Measurements from ENCODE around the gene LRP1B.
"Not testable (repeated sequence)": the region's sequence is repeated elsewhere in the genome, so short reads cannot be mapped to it uniquely, and the experiment has no call there.

Gene LRP1B

DNA sequence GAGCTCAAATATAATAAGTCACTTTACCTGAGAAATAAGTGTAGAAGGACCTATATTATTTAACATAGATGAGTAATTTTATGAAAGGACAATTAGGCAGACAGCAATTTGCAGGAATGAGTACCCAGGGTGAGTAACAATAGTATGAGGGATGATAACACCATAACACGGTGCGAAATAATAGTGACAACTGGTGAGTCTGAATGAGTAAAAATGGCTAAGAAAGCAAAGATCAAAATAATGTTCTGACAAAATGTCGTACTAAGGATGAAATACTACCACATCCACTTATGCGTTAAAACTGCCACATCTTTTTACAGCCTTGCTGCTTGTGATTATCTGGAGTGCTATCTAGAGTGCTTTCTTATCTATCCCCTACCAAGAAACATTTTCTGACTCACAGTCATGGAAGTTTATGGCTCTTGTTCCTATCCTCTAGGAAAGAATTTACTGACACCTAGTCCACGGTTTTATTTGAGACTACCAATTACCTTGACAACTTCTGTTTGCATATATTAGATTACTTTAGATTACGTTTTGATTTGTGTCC is 929.7 kb downstream of the LRP1B start:
- no peak for DNase-seq

DNA sequence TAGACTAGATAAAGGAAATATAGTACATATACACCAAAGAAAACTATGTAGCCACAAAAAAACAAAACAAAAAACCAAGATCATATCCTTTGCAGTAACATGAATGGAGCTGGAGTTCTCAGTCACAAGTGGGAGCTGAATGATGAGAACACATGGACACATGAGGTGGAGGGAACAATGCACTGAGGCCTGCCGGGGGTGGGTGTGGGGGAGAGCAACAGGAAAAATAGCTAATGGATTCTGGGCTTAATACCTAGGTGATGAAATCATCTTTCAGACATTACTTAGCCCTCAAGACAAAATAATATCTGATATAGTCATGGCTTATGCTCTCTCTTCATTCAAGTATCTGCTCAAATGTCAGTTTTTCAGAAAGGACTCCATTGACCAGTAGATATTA is 930.6 kb downstream of the LRP1B start:
- no peak for DNase-seq

DNA sequence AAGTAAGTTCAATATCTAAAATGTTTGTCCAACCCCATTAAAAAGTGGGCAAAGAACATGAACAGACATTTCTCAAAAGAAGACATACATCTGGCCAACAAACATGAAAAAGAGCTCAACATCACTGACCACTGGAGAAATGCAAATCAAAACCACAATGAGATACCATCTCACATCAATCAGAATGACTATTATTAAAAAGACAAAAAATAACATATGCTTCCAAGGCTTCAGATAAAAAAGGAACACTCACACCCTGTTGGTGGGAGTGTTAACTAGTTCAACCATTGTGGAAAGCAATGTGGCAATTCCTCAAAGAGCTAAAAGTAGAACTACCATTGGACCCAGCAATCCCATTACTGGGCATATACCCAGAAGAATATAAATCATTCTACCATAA is 931.1 kb downstream of the LRP1B start:
- DNase-seq: no peak

DNA sequence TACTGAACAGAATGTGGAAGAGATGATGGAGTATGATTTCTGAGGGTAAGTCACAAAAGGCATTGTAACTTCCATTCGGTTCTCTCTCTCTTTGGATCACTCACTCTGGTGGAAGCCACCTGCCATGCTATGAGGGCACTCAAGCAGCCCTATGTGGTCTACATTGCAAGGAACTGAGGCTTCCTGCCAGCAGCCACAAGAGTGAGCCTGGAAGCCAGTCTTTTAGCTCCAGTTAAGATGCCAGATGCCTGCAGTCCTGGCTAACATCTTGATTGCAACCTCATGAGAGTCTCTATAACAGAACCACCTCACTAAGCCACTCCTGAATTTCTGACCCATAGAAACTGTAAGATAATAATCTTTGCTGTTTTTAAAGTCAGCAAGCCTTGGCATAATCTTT is 935.7 kb downstream of the LRP1B start:
- no peak for DNase-seq

DNA sequence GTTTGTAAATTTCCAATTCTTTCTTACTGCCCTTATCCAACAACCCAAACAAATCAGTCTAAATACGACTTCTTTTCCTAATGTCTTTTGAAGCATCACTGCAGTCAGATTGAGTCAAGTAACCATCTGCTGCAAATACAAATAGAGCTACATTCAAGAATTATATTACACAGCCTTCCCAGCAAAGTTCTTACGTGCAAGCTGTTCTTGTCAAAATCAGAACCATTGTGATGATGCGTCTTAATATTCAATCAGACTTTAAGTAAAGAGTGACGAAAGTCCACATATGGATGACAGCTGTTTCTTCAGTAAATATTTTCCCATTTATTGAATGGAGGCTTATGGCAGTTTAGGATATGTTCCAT is 943.8 kb downstream of the LRP1B start:
- DNase-seq: no peak

DNA sequence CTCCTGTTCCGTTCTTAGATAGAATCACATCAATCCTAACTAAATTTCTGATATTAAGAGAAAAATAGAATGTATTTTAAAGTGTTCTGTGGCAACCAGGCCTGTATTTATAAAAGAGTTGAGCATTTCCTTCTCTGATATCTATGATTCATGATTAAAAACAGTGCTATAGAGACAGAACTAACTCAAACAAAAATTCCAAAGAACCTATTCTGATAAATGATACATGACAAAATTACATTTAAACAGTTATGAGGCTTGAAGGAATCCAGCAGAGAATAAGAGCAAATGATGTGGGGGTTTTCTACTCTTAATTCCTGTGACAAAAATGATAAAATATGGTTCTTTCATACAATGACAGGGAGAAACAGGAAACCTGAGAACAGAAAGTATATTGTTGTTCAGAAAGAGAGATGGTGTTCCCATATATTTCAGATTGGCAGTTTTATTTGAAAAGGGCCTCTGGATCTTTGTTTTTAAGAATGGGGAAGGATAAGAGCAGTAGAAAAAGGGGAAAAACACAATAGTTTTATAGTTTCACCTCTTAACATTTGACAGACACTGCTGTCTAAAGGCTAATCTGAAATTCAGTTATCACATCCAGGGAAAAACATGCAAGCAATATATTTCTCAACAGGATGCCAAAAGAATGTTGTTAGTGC is 944.3 kb downstream of the LRP1B start:
- DNase-seq: no peak

DNA sequence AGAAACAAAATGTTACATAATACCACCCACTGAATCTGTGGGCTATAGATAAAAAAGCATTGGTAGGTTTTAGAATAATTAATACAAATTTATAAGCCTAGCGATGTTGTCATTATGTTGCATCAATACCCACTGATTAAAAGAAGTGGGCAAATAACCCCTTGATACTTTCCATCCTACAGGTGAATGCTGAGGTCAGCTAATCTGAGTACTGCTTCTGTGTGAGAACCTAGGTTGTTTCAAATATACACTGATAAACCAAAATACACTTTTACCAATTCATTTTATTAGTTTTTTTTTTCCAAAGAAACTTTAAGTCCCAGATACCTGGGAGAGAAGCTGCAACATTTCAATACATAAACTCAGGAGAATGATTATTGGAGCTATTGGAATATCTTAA is 948.6 kb downstream of the LRP1B start:
- DNase-seq: no peak

DNA sequence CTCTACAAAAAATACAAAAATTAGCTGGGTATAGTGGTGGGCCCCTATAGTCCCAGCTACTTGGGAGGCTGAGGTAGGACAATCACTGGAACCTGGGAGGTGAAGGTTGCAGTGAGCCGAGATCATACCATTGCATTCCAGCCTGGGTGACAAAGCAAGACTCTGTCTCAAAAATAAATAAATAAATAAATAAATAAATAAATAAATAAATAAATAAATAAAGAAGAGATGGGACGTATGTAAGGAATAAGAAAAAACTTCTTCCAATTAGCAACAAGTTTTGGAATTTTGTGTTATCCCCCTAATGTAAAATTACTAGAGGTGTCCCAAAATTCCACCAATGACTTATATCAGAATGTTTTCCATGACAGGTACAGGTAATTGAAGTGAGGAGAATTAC is 961.7 kb downstream of the LRP1B start:
- not testable (repeated sequence) for DNase-seq

DNA sequence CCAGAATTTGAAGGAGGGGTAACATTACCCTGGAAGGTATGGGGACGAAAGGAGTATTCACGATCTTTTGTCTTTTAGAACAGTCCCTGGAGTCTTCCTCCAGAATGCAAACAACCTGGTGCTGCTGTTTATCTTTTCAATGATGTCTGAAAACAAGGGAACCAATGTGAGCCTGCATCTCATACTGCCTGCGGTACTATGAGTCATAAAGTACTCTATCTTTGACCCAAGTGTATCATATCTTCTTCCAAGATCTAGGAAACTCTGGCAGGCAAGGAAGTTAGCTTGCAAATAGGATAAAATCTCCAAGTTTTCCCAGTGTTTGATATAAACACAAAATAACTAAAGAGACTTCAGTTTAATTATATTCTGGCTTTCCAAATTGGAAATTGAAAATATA is 968.5 kb downstream of the LRP1B start:
- no peak for DNase-seq

DNA sequence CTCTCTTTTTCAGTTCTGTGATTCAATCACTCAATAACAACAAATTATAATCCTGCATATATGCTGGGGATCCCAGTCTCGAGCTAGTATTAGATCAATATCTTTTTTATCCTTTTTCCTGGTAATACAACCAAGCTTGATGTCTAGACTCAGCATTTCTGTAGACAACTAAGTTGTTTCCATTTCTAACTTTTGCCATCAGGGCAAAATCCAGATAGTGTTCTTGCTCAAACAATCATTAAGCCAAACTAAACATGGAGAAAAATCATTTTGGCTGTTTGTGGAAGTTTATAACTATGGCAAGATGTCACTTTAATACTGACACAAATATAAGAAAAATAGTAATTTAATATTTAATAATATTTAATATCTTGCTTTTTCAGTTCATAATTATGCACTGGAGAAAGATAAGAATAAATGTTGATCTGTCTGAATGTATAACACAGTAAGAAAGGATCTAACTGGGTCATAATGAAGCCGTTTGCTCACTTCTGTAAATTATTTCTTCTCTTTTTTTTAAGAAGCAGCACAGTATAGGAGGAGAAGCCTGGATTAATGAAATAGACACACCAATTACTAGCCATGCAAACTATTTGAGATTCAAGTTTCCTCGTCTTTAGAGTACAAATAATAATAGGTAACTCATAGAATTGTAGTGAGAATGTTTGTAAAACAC is 979.1 kb downstream of the LRP1B start:
- DNase-seq: no peak

DNA sequence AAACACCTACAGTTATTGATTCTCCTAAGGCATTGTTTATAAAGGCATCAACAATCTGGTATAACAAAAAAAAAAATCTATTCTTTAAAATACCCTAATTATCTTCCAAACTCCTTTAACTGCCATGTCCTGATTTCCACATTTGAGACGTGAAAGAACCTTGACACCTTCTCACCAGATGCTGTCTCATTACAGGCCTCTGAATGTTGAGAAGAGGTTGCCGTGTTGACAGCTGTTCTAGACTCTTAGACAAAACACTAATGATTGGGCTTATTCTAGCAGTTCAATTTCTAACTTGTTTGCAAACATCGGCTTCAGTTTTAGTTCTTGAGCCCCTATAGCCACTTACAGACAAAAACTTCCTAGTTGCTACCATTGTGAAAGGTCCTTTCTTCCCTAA is 988.8 kb downstream of the LRP1B start:
- no peak for DNase-seq

DNA sequence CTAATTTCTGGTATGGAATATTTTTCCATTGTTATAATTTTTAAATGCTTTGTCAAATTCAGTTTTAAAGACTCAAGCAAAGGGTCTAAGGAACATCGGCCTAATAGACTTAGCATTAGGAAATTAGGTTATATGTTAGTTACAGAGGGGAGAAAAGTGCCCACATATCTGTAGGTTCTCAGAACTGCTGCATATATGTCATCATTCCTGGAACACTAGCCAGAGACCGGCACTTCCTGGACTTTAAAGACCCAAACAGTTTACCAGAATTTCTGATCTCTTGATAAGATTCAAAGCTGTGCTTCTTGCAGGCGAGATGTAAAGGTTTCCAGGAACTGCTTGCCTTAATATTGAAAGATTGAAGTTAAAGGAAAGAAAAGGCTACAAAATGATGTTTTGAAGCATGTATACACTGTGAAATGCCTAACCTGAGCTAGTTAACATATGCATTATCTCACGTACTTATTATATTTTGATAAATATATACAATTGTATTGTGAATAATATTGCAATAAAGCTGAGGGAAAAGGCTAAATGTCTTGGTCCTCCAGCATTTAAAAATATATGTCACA is 993.6 kb downstream of the LRP1B start:
- no peak for DNase-seq

DNA sequence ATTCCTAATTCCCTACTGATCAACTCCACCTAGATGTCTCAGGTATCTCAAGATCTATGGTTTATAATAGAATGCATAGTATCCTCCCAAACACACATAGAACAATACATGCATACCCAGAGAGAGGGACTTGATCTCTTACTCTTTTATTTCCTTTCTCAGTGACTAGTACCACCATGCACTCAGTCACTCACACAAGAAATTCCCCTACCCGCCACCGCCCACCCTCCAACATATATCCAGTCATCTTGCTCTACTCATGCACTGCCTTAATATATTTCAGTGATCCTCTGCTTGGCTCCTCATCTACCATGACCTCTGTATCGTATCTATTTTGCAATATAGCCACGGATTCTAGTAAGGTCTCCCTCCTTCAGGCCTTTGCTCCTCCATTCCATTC is 996.9 kb downstream of the LRP1B start:
- no peak for DNase-seq

DNA sequence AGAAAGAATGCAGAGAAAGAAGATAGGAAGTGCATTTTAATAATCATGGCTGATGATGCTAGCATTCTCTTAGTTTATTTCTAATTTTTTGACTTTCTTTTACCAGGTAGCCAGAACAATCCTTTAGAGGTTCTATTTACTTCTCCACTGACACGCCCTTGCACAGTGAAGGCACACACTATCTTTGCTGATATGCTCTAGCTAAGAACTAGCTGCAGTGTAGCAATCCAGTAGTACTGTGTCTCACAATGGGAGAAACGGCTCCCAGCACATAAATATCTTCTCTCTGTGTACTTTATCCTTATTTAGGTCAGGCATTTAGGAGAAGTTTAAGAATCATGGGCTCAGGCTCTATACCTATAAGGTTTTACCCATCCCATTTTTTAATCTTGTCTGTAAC is 1005.4 kb downstream of the LRP1B start:
- no peak for DNase-seq

DNA sequence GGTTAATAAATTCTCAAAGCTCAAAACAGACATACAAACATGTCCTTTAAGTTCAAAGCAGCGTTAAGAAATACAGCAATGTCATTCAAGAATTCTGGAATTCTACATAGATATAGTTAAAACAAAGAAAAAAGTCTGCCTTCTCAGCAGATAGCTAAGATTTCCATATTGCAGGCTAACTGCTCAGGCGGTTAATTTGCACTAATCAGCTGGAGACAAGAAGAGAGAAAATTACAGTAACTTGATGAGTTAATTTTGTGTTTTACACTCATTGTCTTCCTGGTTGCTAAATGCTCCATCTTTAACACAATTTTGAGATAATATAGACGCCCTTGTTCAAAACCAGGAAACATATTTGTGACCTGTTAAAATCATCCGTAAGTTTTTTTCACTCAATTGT is 1012.0 kb downstream of the LRP1B start:
- DNase-seq: no peak

DNA sequence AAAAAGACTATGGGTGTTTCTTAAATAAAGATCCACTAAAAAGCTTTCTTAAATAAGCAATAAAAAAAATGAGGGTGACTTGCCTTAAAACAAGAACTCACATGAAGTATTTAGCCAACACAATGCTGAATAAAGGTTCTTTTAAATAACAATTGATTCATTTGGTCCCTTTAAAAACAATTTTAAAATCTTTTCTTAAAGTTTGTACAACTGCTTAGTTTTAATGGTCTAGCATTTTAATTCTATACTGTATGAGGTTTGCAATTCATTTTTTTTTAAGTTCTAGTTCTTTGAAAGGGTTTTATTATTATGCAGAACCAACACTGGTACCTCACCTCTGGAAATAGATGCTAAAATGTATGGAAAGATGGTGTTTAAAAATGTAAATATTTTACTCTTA is 1017.5 kb downstream of the LRP1B start:
- DNase-seq: no peak

DNA sequence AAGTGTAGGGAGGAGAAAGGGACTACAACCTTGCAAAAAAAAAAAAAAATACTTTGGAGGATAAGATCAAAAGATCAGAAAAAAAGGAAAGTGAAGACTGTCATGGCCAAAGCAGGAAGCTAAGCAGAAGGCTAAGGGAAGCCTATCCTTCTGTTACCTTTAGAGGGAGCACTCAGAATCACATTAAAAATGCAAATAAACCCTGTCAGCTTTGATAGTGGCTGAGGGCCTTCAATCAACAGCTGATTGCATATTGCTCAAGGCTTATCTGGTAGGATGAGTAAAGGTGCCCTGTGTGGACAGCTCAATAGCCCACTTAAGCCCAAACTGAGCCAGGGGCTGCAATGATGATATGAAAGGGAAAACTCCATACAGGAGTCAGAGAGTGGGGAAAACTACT is 1021.2 kb downstream of the LRP1B start:
- no peak for DNase-seq

DNA sequence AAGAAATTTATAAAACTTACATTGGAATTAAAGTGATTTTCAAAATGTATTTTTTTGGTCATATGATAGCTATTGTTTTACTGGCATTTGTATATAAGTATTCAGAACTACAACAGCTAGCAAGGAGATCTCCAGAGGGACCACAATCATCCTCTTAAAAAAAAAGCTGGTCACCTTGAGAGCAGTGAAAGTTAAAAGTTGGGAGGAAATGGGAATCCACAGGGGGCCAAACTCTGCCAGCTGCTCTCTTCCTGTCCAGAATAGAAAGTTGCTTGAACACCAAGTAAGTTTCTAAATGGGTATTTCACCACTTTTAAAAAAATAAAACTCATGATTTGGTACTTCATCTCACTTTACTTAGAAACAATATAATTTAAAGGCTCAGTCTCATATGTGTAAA is 1025.1 kb downstream of the LRP1B start:
- DNase-seq: peak; percentile 6

DNA sequence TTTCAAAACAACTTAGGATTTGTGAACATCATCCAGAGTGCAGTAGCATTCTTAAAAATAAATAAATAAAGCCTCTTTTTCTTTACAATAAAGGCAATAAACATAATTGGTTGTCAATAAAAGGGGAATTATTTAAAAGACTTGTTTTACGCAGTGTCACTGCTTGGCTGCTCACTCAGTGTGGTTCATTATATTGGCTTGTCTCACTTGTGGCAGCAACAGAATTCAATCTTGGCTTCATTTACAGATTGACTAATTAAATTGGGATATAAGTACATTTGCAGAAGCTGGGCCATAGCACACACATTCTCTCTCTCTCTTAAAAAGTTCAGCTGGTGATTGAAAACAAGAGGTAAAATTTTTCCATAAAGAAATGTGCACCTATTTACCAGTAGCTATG is 1027.6 kb downstream of the LRP1B start:
- DNase-seq: no peak

DNA sequence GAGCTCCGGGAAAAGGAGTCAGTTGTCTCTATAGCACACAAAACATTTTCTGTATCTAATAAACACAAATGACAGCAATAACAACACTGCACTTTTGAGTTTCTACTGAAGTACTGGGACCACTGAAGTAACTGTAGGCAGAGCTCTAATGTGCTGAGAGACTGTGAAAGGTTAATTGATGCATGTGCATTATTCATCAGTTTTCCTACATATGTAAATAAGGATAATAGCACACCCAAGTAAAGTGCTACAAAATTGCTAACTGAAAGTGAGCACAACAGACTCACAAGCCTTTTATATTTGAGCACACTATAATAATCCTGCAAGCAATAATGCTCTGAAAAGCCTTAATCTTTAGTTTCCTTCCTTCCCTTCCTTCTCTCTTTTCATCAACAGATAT is 1051.6 kb downstream of the LRP1B start:
- DNase-seq: no peak

DNA sequence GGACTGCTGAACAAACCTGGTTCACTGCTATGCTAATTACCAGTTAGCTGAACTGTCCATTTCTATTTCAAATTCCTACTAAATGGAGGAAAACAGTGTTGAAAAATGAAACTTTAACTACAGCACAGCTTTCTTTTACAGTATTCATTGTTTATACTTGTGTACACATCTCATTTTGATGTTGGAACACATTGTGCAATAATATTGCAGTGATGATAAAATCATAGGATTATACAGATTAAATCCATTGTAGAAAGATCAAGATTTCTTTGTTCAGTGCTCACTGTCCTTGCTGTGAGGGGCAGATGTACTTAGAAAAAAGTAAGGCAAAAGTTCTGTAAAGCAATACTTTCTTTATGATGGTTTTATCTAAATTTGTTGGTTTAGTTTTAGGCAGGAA is 1055.1 kb downstream of the LRP1B start:
- DNase-seq: no peak

DNA sequence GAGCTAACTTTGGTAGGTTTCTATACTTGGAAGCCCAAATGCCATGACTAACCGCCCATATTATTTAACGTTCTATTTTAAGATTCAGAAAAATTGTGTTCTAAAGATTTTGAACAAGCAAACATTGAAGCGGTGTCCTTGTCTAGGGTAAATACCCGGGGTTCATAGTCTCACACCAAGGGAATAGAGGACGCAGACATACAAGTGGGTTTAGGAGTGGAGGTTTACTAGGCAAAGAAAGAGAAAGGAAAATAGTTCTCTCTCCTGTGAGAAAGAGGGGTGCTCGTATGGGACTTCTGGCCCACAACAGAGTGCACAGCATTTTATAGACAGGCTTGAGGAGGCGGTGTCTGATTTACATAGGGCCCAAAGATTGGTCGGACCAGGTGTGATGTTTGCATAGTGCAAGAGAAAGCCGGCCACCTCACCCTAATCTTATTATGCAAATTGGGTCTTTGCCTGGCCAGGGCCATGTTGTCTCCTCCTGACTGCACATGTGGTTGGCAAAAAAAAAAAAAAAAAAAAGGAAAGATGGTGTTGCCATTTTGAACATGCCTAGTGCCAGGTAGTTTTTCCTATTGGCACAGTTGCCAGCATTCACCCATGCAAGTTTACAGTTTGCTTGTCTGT is 1062.6 kb downstream of the LRP1B start:
- no peak for DNase-seq

DNA sequence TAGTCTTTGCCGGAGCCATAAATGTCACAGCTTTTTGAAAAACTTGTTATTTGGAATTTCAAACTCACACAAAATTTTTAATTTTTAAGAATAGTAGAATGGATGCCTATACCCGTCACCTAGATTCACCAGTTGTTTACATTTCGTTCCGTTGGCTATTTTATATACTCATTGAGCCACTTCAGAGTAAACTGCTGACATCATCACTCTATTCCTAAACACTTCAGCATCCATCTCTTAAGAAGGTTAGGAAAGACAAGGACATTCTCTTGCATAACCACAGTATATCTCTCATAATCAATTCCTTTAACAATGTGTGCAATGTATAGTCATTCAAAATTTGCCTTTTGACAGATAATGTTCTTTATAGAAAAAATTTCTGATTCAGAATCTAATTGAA is 1065.8 kb downstream of the LRP1B start:
- DNase-seq: no peak

DNA sequence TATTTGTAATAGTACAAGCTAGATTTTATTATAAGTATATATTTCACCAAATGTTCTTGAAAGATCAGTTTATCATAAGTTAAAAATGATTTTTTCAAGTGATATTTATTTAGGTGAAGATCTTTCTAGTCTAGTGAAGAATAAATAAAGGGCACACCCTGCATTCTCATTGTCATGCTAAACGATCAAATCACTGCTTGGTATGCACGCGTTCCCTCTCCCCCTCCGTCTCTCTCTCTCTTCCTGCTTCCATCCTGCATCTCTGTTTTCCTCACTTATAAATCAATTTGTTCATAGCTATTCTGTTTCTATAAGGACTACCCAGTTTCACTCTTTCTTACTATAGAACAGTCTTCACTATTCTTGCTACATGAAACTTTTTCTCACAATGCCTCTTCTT is 1067.4 kb downstream of the LRP1B start:
- no peak for DNase-seq
